Natural killer cell (primary cell): ENCODE data around the gene NR5A1. TPM values are rescaled to one million over a fixed set of nuclear protein-coding genes. Genes with fewer than 3 reads are reported as not detected.

ENCODE experiments used
- ATAC-seq, 3 donors: fragments of 150-1000 bp in 2 of 3; fragments of 200-7000 bp in 1 of 3; cut with Tn5 transposase; 1 replicate in 1 of 3; 2 replicates in 2 of 3; pipeline ENCODE4 v1.10.0; 2021; ENCODE audit warnings: mild to moderate bottlenecking in 2 of 3, moderate library complexity in 2 of 3
- DNase-seq, 2 donors: peaks; one replicate each; pipeline versions ENCODE4 v3.0.0 to v3.0.0-alpha.2; 2013 to 2021; ENCODE audit warnings: mixed read lengths in 1 of 2
- H3K27ac ChIP-seq: one replicate; pipeline ENCODE4 v1.5.1; 2013; ENCODE audit warnings: mild to moderate bottlenecking, low read length
- H3K27me3 ChIP-seq: one replicate; pipeline ENCODE4 v1.6.1; 2013; ENCODE audit warnings: low read length; ENCODE audit not compliant: control insufficient read depth, insufficient read depth
- H3K36me3 ChIP-seq: one replicate; pipeline ENCODE4 v1.6.1; 2013; ENCODE audit warnings: low read length; ENCODE audit not compliant: control insufficient read depth, insufficient read depth
- H3K4me1 ChIP-seq: one replicate; pipeline ENCODE4 v1.6.1; 2013; ENCODE audit warnings: low read length; ENCODE audit not compliant: control insufficient read depth, insufficient read depth
- H3K4me3 ChIP-seq: one replicate; pipeline ENCODE4 v1.5.1; 2013; ENCODE audit warnings: low read length
- H3K9me3 ChIP-seq: one replicate; pipeline ENCODE4 v1.6.1; 2013; ENCODE audit warnings: low read length; ENCODE audit not compliant: control insufficient read depth, insufficient read depth
- H3K27ac Mint-ChIP-seq, 2 donors: one replicate each; pipeline ENCODE4 v1.8.0; 2022; ENCODE audit warnings: mild to moderate bottlenecking in 2 of 2, mixed read lengths in 2 of 2, moderate library complexity in 1 of 2
- H3K27me3 Mint-ChIP-seq, 2 donors: one replicate each; pipeline ENCODE4 v1.8.0; 2022; ENCODE audit warnings: low read depth in 2 of 2, mixed read lengths in 2 of 2
- H3K36me3 Mint-ChIP-seq: one replicate; pipeline ENCODE4 v1.8.0; 2022; ENCODE audit warnings: mixed read lengths
- H3K4me1 Mint-ChIP-seq, 2 donors: one replicate each; pipeline ENCODE4 v1.8.0; 2022; ENCODE audit warnings: mixed read lengths in 2 of 2
- H3K4me3 Mint-ChIP-seq: one replicate; pipeline ENCODE4 v1.8.0; 2022; ENCODE audit warnings: mild to moderate bottlenecking, moderate library complexity, mixed read lengths
- H3K9me3 Mint-ChIP-seq, 2 donors: one replicate each; pipeline ENCODE4 v1.8.0; 2022; ENCODE audit warnings: mixed read lengths in 2 of 2
- WGBS: methylation state at CpG from one replicate; pipeline ENCODE4 v1.1.7; 2013; ENCODE audit warnings: missing lambda C conversion rate; ENCODE audit not compliant: insufficient coverage; 5-methylcytosine and 5-hydroxymethylcytosine counted together
- intact Hi-C: fragments of 100-400 bp; cut with micrococcal nuclease; formaldehyde crosslinking; loops from one replicate; pipeline ENCODE4 v1.14.2; 2022
- total RNA-seq, 4 donors: library from RNA; stranded (reverse); fragments of 120-200 nt in 1 of 4; gene quantifications; one replicate each; pipeline versions ENCODE4 v1.2.3 to v1.2.4, GENCODE V29; 2013 to 2022
- TF ChIP-seq, protein P1 (sequence below): fragments of 200-600 bp; IDR thresholded peaks from one replicate; pipeline ENCODE4 v1.8.0; 2022; ENCODE audit warnings: antibody characterized with exemption

The NR5A1 gene
- total RNA-seq, 3 donors from 2014 or later (not counting 1 experiment from before 2014, with no cell fraction given), result not detected

DNA sequence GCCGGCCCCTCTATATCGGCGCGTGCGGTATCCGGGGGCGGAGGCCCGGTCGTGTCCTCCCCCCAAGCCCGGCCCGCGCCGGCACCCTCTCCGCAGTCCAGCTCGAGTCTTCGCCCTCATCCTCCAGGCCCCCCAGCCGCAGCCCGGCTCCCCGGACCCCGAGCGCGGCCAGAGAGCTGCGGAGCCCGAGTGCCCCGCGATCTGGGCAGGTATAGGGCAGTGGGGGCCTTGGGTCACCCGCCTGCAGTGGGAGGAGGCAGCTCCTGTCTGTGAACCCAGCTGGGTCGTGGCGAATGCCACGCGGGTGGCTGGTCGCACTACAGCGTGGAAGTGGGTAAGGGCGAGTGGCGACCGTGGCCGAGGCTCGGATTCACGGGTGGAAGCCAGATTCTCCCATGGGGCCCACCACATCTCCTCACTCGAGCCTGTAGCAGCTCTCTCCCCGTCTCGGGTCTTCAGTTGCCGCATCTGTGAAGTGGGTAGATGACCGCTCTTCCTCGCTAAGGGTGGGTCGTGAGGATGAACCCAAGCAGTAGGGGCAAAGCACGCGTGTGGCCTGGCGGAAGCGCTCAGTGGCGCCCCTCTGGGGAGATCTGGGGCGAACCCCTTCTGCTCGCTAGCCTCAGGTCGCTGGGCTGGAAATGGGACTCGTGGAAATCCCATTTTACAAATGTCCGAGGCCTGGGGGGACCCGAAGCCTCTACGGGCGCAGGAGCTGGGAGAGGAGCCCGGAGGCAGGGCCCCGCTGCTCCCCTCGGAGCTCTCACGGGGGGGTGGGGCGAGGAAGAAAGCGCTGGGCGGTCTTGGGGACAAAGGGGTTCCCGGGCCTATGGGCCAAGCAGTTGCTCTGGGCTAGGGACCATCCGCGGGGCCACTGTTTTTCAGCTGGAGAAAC is 1.9 kb downstream of the NR5A1 start:
- Mint-ChIP-seq H3K27me3 (peaks cover 27 to 33% of the 10 kb centered on the region in 2 donors), H3K36me3 (peaks cover 7% of the 10 kb centered on the region), H3K4me1 (peaks cover 8% of the 10 kb centered on the region in 2 donors), H3K27ac (no peak overlapping the region), H3K9me3 (no peaks in the 10 kb centered on the region), H3K4me3 (peak overlapping the region; percentile 68)
- DNase-seq (no peak), ATAC-seq (peak in 1 of 3 donors; percentile 49)
- Histone ChIP-seq H3K27me3 (peaks cover 15% of the 10 kb centered on the region), H3K27ac (no peak overlapping the region), H3K4me3 (no peak overlapping the region), H3K4me1 (peaks cover 7% of the 10 kb centered on the region), H3K9me3 (no peaks in the 10 kb centered on the region), H3K36me3 (no peaks in the 10 kb centered on the region)
- TF ChIP-seq, protein P1, sequence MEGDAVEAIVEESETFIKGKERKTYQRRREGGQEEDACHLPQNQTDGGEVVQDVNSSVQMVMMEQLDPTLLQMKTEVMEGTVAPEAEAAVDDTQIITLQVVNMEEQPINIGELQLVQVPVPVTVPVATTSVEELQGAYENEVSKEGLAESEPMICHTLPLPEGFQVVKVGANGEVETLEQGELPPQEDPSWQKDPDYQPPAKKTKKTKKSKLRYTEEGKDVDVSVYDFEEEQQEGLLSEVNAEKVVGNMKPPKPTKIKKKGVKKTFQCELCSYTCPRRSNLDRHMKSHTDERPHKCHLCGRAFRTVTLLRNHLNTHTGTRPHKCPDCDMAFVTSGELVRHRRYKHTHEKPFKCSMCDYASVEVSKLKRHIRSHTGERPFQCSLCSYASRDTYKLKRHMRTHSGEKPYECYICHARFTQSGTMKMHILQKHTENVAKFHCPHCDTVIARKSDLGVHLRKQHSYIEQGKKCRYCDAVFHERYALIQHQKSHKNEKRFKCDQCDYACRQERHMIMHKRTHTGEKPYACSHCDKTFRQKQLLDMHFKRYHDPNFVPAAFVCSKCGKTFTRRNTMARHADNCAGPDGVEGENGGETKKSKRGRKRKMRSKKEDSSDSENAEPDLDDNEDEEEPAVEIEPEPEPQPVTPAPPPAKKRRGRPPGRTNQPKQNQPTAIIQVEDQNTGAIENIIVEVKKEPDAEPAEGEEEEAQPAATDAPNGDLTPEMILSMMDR, result no peak
- WGBS, result 50% methylated on average over 69 of the region's 69 CpGs
- intact Hi-C loops, result no loop called here

DNA sequence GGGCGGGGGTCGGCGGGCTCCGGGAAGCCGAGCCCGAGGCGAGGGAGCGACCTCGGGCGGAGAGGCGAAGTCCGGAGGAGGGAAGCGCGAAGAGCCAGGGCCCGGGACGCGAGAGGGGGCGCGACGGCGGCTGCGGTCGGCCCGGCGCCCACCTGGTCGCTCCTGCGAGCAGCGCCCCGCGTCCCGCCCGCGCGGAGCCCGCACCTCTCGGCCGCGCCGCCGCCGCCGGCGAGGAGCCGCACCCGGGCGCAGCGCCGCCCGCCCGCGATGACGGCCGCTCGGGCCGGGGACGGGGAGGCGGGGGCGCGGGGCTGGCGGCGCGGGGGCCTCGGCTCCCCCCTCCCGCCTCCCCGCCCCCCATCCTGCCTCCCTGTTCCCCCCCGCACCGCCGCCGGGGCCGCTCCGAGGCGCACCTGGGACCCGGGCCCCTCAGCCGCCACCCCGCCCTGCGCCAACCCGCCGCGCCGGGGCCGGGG is 2.6 kb downstream of the NR5A1 start:
- TF ChIP-seq, protein P1, result no peak
- Mint-ChIP-seq H3K27me3 (peaks cover 30 to 33% of the 10 kb centered on the region in 2 donors), H3K36me3 (peaks cover 7% of the 10 kb centered on the region), H3K27ac (no peak overlapping the region), H3K9me3 (no peaks in the 10 kb centered on the region), H3K4me1 (peaks cover 8% of the 10 kb centered on the region in 2 donors), H3K4me3 (no peak overlapping the region)
- intact Hi-C loops, result no loop called here
- H3K36me3 ChIP-seq, result no peaks in the 10 kb centered on the region
- H3K4me3 ChIP-seq, result no peak overlapping the region
- peaks cover 15% of the 10 kb centered on the region for H3K27me3 ChIP-seq
- under 1% methylated on average over 79 of the region's 81 CpGs for WGBS
- H3K4me1 ChIP-seq, result peaks cover 7% of the 10 kb centered on the region
- H3K9me3 ChIP-seq, result no peaks in the 10 kb centered on the region
- DNase-seq (no peak), ATAC-seq (peak in 1 of 3 donors; percentile 42)
- H3K27ac ChIP-seq, result no peak overlapping the region

DNA sequence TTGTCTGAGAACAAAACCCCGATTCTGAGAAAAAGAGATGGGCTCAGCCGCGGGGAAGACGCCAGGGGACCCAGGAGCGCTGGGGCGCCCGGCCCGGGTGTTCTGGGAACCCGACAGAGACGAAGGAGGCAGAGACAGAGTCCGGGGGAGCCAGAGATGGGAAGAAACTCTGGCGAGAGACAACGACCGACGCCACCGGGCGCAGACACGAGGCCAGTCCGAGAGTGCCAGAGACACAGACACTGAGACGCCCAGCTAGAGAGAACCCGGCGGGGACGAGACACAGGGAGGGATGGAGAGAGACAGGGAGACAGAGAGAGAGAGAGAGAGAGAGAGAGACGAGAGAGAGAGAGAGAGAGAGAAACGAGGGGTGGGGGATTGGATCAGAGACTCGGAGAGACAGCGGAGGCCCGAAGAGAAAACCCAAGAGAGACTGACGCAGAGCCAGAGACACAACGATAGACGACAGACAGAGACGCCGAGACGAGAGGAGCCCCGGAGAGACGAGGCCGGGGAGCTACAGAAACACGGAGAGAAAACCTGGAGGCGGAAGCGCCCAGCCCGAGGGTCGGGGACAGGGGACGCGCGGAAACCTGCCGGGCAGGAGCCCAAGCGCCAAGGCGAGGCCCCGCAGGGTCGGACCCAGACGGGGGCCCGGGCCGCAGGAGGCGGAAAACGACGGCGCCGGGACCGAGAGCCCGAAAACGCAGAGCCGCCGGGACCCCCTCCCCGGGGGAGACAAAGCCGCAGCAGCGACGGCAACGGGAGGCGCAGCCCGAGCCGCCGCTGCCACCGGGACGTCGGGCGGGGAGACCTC is 3.3 kb downstream of the NR5A1 start:
- Histone ChIP-seq H3K27me3 (peaks cover 15% of the 10 kb centered on the region), H3K9me3 (no peaks in the 10 kb centered on the region), H3K27ac (no peak overlapping the region), H3K36me3 (no peaks in the 10 kb centered on the region), H3K4me1 (peaks cover 7% of the 10 kb centered on the region), H3K4me3 (no peak overlapping the region)
- intact Hi-C loops, result no loop called here
- TF ChIP-seq, protein P1, result no peak
- Mint-ChIP-seq H3K27me3 (peaks cover 32 to 33% of the 10 kb centered on the region in 2 donors), H3K36me3 (peaks cover 7% of the 10 kb centered on the region), H3K9me3 (no peaks in the 10 kb centered on the region), H3K27ac (no peak overlapping the region), H3K4me3 (peak overlapping the region; percentile 93), H3K4me1 (peaks cover 8% of the 10 kb centered on the region in 2 donors)
- 4% methylated on average over 76 of the region's 76 CpGs for WGBS
- DNase-seq (no peak), ATAC-seq (peak in 1 of 3 donors; percentile 32)
